Endothelial cell (in vitro differentiated cells): ENCODE data around the gene ADAMTSL4. TPM values are rescaled to one million over a fixed set of nuclear protein-coding genes. Genes with fewer than 3 reads are reported as not detected.
A peak's percentile ranks its signal among the peaks of the same experiment; 100 is the strongest.
"Not testable (repeated sequence)": the region's sequence is repeated elsewhere in the genome, so short reads cannot be mapped to it uniquely, and the experiment has no call there.

ENCODE experiments used
- DNase-seq: peaks from one replicate; pipeline ENCODE4 v3.0.0; 2021; ENCODE audit warnings: low spot score
- H3K27ac Mint-ChIP-seq: one replicate; pipeline ENCODE4 v1.8.0; 2021; ENCODE audit warnings: mixed read lengths, inconsistent platforms; ENCODE audit not compliant: unreplicated experiment
- H3K27me3 Mint-ChIP-seq: one replicate; pipeline ENCODE4 v1.8.0; 2021; ENCODE audit warnings: mild to moderate bottlenecking, moderate library complexity, mixed read lengths, inconsistent platforms; ENCODE audit not compliant: unreplicated experiment
- H3K36me3 Mint-ChIP-seq: one replicate; pipeline ENCODE4 v1.8.0; 2021; ENCODE audit warnings: mild to moderate bottlenecking, low read depth, mixed read lengths, inconsistent platforms; ENCODE audit not compliant: unreplicated experiment
- H3K4me1 Mint-ChIP-seq: one replicate; pipeline ENCODE4 v1.8.0; 2021; ENCODE audit warnings: mild to moderate bottlenecking, mixed read lengths, inconsistent platforms; ENCODE audit not compliant: unreplicated experiment
- H3K4me3 Mint-ChIP-seq: one replicate; pipeline ENCODE4 v1.8.0; 2021; ENCODE audit warnings: mild to moderate bottlenecking, mixed read lengths, inconsistent platforms; ENCODE audit not compliant: unreplicated experiment
- H3K9me3 Mint-ChIP-seq: one replicate; pipeline ENCODE4 v1.8.0; 2021; ENCODE audit warnings: mixed read lengths, inconsistent platforms; ENCODE audit not compliant: unreplicated experiment
- total RNA-seq: library from RNA; stranded (reverse); fragmentation: NEBNext Ultra II Directional; extraction: Animal tissue kit (Norgen Biotek cat#: 25700); gene quantifications from one replicate; pipeline ENCODE4 v1.2.1, GENCODE V29; 2021; ENCODE audit not compliant: unreplicated experiment
- TF ChIP-seq, protein P1 (sequence below): fragments of 200-600 bp; sonication (generic); IDR thresholded peaks from one replicate; pipeline ENCODE4 v1.5.0; 2021; ENCODE audit warnings: antibody characterized with exemption; ENCODE audit not compliant: unreplicated experiment

The ADAMTSL4 gene
- total RNA-seq, 1 donor from 2014 or later = 0.36 TPM

DNA sequence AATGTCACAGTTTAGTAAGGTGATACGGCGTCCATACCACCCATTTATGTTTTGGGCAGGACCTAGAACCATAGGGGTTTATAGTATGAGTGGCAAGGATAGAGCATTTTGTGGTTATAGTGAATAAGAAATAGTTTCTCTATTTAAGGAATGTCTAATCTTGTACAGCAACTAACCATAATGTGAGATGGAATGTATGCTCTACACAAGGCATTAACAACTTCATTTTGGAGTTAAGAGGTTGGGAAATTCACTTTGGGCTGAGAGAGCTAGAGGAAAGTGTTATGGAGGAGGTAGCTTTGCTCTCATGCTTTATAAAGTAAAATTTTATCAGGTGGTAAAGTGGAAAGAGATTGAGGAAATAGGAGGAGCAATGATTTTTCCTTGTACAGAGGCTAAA is 33.2 kb downstream of the ADAMTSL4 start:
- H3K27ac Mint-ChIP-seq = no peak overlapping the region
- no peaks in the 10 kb centered on the region for H3K9me3 Mint-ChIP-seq
- H3K27me3 Mint-ChIP-seq = peaks cover 18% of the 10 kb centered on the region
- DNase-seq = no peak
- H3K4me1 Mint-ChIP-seq = peaks cover 13% of the 10 kb centered on the region
- TF ChIP-seq, protein P1, sequence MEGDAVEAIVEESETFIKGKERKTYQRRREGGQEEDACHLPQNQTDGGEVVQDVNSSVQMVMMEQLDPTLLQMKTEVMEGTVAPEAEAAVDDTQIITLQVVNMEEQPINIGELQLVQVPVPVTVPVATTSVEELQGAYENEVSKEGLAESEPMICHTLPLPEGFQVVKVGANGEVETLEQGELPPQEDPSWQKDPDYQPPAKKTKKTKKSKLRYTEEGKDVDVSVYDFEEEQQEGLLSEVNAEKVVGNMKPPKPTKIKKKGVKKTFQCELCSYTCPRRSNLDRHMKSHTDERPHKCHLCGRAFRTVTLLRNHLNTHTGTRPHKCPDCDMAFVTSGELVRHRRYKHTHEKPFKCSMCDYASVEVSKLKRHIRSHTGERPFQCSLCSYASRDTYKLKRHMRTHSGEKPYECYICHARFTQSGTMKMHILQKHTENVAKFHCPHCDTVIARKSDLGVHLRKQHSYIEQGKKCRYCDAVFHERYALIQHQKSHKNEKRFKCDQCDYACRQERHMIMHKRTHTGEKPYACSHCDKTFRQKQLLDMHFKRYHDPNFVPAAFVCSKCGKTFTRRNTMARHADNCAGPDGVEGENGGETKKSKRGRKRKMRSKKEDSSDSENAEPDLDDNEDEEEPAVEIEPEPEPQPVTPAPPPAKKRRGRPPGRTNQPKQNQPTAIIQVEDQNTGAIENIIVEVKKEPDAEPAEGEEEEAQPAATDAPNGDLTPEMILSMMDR = no peak
- H3K36me3 Mint-ChIP-seq = peaks cover 15% of the 10 kb centered on the region
- no peak overlapping the region for H3K4me3 Mint-ChIP-seq

DNA sequence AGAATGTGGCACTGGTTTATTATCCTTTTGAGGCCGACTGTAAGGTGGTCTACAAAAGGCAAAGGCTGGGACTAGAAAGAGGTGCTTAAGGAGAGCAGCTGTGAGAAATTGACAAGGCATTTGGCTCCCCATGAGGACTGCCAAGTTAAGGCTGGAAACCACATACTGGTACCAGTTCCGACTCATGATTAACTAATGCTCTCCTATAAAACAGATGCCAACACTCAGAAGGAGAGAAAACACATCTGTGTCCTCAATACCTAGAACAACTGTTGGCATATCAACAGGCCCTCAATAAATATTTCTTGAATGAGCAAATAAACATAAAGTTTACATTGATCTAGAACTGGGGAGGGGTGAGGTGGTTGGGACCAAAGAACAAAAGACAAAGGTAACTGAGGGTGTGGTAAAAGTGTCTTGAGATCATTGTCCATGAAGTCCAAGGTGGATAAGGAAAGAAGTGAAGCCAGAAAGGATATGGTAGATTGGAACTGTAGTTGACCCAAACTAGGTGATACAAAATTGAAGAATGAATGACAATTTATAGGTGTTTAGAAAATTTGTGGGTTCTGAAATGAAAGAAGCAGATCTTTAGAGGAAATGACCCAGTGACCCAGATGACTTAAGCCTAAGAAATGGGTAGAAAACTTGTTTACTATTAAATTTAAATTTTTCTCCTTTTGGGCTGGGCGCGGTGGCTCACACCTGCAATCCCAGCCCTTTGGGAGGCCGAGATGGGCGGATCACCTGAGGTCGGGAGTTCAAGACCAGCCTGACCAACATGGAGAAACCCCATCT is 47.1 kb downstream of the ADAMTSL4 start:
- H3K36me3 Mint-ChIP-seq = peaks cover 18% of the 10 kb centered on the region
- H3K4me1 Mint-ChIP-seq = peaks cover 18% of the 10 kb centered on the region
- no peak for DNase-seq
- peaks cover 11% of the 10 kb centered on the region for H3K27me3 Mint-ChIP-seq
- no peak overlapping the region for H3K4me3 Mint-ChIP-seq
- no peaks in the 10 kb centered on the region for H3K9me3 Mint-ChIP-seq
- H3K27ac Mint-ChIP-seq = peak overlapping the region; percentile 83
- TF ChIP-seq, protein P1 = no peak

DNA sequence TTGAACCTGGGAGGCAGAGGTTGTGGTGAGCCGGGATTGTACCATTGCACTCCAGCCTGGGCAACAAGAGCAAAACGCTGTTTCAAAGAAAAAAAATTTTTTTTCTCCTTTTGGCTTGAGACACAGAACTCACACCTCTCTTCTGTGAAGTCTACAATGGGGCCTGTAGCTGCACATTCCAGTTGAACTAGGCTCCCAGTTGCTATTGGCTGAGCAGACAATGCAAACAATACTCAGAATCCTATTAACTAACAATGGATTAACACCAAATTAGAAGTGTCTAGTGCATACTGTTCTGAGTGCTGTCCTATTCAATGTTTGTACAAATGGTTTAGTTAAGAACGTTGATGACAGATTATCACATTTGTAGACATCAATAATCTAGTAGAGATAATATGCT is 47.8 kb downstream of the ADAMTSL4 start:
- peak overlapping the region; percentile 14 for H3K27ac Mint-ChIP-seq
- no peak for DNase-seq
- H3K9me3 Mint-ChIP-seq = no peaks in the 10 kb centered on the region
- H3K36me3 Mint-ChIP-seq = peaks cover 18% of the 10 kb centered on the region
- peaks cover 11% of the 10 kb centered on the region for H3K27me3 Mint-ChIP-seq
- H3K4me3 Mint-ChIP-seq = no peak overlapping the region
- TF ChIP-seq, protein P1 = no peak
- peaks cover 18% of the 10 kb centered on the region for H3K4me1 Mint-ChIP-seq

DNA sequence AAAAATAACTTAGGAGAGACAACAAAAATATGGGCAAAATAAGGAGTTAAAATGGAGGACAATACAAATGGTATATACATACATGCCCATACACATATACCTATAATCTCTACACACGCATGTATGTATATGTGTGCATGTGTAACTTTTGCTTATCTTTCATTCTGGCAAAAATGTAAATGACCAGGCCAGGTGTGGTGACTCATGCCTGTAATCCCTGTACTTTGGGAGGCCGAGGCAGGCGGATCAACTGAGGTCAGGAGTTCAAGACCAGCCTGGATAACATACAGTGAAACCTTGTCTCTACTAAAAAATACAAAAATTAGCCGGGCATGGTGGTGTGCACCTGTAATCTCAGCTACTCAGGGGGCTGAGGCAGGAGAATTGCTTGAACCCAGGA is 49.1 kb downstream of the ADAMTSL4 start:
- Mint-ChIP-seq H3K36me3 (peaks cover 18% of the 10 kb centered on the region), H3K4me1 (peaks cover 18% of the 10 kb centered on the region)
- DNase-seq, H3K27me3 Mint-ChIP-seq, H3K4me3 Mint-ChIP-seq, H3K9me3 Mint-ChIP-seq, H3K27ac Mint-ChIP-seq: not testable (repeated sequence)

DNA sequence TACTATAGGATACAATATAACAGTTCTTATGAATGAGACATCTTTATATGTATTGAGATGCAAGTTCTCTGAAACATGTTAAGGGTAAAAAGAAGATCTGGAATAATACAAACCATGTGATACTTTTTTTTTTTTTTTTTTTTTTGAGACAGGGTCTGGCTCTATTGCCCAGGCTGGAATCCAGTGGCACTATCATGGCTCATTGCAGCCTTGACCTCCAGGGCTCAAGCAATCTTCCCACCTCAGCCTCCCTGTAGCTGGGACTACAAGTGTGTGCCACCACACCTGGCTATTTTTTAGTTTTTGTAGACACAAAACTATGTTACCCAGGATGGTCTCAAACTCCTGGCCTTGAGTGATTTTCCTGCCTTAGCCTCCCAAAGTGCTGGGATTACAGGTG is 52.3 kb downstream of the ADAMTSL4 start:
- Mint-ChIP-seq H3K36me3 (peaks cover 6% of the 10 kb centered on the region), H3K9me3 (no peaks in the 10 kb centered on the region), H3K27ac (no peak overlapping the region), H3K4me3 (no peak overlapping the region), H3K4me1 (peaks cover 12% of the 10 kb centered on the region), H3K27me3 (peaks cover 1% of the 10 kb centered on the region)
- no peak for DNase-seq
- TF ChIP-seq, protein P1 = no peak

DNA sequence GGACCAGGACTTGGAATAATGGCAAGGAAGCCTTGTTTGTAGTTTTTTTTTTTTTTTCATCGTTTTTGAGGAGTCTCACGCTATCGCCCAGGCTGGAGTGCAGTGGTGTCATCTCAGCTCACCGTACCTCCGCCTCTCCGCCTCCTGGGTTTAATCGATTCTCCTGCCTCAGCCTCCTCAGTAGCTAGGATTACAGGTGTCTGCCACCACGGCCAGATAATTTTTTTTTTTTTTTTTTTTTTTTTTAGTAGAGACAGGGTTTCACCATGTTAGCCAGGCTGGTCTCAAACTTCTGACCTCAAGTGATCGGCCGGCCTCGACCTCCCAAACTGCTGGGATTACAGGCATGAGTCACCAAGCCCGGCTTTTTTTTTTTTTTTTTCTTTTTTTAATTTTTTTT is 53.2 kb downstream of the ADAMTSL4 start:
- H3K4me1 Mint-ChIP-seq, DNase-seq, H3K36me3 Mint-ChIP-seq, H3K27ac Mint-ChIP-seq, H3K27me3 Mint-ChIP-seq, H3K4me3 Mint-ChIP-seq, H3K9me3 Mint-ChIP-seq: not testable (repeated sequence)
